ENCODE measurements around the gene SNAP23. TPM values are rescaled to one million over a fixed set of nuclear protein-coding genes. Genes with fewer than 3 reads are reported as not detected.
A peak's percentile ranks its signal among the peaks of the same experiment; 100 is the strongest.

The SNAP23 gene
- 100 to 1,000 TPM in 2 of 4 donors, 10 to 100 TPM in 2; 83.2 to 112 (median 104) TPM for polyA plus RNA-seq (ENCODE audit: insufficient read length in 4 of 4)

DNA sequence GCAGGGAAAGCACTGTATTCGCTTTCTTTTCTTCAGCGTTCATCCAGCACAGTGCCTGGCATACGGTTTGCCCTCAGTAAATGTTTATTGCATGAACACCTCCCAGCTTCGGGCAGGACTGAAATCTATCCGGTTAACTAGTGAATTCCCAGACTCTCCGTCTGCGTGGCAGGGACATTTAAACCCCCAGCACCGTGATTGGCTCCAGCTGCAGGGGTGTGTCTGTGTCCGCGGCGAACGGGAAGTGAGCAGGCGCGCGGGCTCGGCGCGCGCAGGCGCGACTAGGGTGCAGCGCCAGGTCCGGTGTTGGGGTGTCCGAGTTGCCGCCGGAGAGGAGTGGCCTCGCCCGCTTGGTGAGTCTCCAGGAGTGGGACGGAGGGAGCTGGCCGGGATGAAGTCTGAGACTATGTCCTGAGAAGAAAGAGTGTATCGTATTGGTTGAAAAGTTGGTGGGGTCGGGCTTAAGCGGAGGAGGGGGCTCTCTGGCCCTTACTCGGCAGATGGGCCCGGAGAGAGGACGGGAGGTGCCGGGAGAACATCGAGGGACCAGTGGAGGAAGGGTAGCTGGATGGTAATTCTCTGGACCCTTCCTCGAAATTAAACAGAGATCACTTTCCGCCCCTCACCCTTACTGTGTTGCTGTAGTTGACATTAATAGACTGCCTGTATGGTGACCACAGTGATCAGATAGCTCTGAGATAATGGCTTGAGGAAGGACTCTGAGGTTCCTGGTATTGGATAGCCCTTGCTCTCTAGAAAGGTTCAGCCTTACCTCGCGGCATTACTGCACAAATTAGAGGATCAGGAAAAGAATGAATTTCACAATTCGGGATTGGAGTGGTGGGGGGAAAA, at the start of gene SNAP23:
Gene SNAP23 (plus strand): TSS at position 274 of the 852 bp plus-strand sequence. CDS start 16,213 bp downstream, outside the sequence.
- DNase-seq (ENCODE audit: low read depth in 4 of 4, low spot score in 2 of 4) = peak; percentile 74 to 90 (median 82)

- DNase-seq (ENCODE audit: low read depth in 4 of 4, low spot score in 2 of 4) = no peak
Measured at GRCh38 chr15:42447599-42447998, 47.8 kb upstream of the SNAP23 start.

DNA sequence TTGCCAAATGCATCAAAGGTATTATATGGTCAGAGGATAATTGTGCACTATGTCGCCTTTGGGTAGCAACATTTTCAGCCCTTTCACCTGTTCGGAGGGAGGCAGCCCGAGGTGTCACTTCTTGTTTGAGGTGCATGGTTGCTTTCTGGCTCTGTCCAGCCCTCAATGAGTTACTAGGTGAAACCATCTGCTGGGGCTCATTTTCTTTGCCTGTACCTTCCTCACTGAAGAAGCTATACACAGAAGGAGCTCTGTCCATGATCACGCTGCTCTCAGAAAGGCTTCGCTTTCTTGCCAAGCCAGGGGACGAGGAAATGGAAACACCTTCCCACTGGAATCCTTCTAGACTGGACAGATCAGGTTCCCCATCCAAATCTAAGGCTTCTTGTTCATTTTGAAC, 47.2 kb upstream of the SNAP23 start:
- DNase-seq (ENCODE audit: low read depth in 4 of 4, low spot score in 2 of 4) = no peak

DNA sequence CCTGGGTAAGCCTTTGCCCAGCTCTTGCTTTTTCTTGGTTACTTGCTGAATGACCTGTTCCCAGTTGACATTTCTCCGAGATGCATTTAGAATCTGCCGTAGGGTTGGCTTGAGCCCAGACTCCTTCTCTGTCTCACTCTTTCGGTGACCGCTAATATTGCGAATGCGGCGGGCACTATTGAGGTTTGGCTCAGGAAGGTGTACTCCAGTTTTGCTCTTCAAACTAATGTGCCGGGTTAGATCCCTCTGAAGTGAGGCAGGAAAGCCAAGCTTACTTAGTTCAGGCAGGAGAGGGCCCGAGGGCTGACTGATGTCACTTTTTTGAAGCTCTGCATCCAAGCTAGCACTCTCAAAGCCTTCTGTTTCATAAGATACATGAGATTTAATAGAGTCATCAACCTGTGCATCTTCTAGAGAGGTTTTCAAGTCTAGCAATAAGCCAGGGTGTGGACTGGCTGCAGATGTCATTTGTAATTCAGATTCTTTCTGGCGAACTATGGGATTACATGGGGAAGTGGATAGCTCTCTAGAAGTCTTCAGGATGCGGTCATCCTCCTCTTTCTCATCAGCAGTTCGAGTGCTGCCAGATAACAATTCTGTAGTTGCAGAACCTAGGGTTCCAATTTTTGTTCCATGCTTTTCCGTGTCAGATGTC, 45.5 kb upstream of the SNAP23 start:
- DNase-seq (ENCODE audit: low read depth in 4 of 4, low spot score in 2 of 4) = no peak

DNA sequence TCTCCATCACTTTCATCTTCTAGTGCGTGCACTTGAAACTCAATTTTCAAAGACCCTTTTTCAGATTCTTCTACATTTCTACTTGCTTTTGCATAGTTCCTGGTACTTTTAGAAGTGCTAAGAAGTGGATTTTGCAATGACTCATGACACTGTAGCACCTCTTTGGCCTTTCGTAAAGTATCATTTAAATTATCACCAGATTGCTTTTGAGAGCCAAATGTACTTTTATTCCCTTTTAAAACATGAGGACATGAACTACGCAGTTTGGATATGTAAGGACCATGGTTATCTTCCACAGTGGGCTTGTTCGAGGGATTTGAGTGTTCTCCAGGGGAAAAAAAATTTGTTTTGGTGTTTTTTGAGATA, 45.0 kb upstream of the SNAP23 start:
- DNase-seq (ENCODE audit: low read depth in 4 of 4, low spot score in 2 of 4) = no peak

GRCh38 chr15:42453826-42454225, 41.6 kb upstream of the SNAP23 start:
- no peak for DNase-seq (ENCODE audit: low read depth in 4 of 4, low spot score in 2 of 4)

GRCh38 chr15:42456531-42456930, 38.9 kb upstream of the SNAP23 start:
- no peak for DNase-seq (ENCODE audit: low read depth in 4 of 4, low spot score in 2 of 4)

- no peak for DNase-seq (ENCODE audit: low read depth in 4 of 4, low spot score in 2 of 4)
Measured at GRCh38 chr15:42456971-42457370, 38.5 kb upstream of the SNAP23 start.

GRCh38 chr15:42457445-42458442, 37.7 kb upstream of the SNAP23 start:
- DNase-seq (ENCODE audit: low read depth in 4 of 4, low spot score in 2 of 4) = peak; percentile 65 to 88 (median 76)

DNA sequence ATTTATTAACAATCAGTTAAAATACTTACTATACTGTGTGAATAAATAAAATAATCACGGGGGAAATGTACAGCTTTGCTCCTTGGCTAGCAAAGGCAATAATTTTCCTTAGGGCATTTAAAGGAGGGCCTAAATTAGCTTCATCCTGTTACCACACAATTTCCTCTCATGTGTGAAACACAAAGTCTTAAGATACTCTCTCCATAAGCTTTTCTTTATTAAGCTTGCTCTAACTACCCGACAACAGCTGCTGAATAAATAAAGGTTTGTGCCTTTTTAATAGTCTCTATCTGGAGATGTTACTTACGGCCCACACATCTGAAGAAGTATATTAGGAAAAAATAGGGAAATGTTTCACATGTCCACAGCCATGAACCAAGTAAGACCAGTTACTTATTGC, 34.2 kb upstream of the SNAP23 start:
- no peak for DNase-seq (ENCODE audit: low read depth in 4 of 4, low spot score in 2 of 4)

GRCh38 chr15:42465520-42466259, 29.7 kb upstream of the SNAP23 start:
- no peak for DNase-seq (ENCODE audit: low read depth in 4 of 4, low spot score in 2 of 4)

- DNase-seq (ENCODE audit: low read depth in 4 of 4, low spot score in 2 of 4) = no peak
Measured at GRCh38 chr15:42471002-42471401, 24.4 kb upstream of the SNAP23 start.

DNA sequence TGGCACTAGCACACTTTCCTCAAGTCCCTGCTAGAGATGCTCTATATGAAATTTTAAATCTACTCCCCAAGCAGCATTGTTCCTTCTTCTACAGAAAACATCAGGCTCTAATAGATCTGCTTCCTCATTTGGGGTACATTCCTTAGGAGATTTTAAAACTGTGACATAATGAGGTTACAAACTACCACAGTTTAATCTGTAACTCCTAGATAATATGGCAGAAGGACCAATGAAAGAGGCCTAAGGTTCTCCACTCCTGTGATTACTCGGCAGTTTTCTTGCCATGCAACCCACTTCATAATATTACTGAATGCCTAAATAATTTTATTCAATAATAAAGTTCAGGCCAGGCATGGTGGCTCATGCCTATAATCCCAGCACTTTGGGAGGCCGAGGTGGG, 20.6 kb upstream of the SNAP23 start:
- DNase-seq (ENCODE audit: low read depth in 4 of 4, low spot score in 2 of 4) = no peak

- no peak for DNase-seq (ENCODE audit: low read depth in 4 of 4, low spot score in 2 of 4)
Measured at GRCh38 chr15:42482701-42483100, 12.7 kb upstream of the SNAP23 start.

DNA sequence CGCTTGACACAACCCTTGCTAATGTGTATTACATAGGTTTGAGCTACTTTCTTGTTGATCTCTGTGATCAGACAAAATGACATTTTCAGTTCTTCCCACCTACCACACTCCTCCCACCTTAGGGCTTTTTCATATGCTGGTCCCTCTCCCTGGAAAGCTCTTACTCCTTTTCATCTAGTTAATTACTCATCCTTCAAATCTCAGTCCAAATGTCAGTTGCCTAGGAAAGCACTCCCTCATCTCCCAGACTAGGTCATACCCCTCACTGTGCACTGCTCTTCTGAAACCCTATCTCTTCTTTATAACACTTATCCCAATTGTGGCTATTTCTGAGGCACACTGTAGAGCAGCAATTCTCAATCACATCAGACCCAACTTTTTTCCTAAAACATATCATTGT, 11.8 kb upstream of the SNAP23 start:
- DNase-seq (ENCODE audit: low read depth in 4 of 4, low spot score in 2 of 4) = no peak

GRCh38 chr15:42490291-42490670, 5.2 kb upstream of the SNAP23 start:
- DNase-seq (ENCODE audit: low read depth in 4 of 4, low spot score in 2 of 4) = peak in 1 of 4 donors; percentile 39

DNA sequence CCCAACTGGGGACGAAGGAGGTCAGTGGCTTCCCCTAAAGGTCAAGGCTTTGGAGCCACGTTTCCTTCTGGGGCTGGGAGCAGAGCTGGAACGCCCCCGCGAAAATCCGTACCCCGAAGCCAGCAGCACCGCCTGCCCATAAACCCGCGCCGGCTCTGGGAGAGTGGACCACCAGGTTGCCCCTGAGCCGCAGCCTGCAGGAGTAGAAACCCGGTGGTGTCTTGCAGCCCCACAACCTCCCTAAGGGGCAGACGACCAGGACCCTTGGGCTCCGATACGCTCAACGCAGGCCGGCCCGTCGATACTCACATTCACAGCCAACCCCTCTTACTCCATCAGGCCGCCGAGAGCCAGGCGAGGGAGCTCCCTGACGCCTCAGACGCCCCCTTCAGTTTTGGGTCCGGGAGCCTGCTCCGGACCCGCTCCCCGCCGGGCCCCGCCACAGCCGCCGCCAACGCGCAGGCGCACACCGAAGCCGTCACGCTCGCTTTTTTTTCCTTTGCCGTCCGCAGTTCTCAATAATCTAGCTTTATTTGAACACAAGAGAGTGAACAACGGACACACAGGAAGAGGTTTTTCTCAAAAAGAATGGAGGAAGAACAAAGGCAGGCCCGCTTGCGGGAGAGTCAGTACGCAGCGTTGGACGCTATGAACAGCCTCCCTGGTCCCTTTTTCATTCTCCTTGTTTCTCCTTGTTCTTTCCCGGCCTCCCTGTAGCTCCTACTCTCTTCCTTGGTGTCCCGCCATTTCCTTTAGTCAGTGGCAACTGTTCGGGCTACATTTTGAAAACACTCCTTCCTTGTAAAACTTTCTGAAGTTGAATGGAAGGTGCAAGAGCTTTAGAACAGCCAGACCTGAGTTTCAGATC, 4.5 kb upstream of the SNAP23 start, which contains the start of gene ZNF106:
Gene ZNF106 (minus strand): TSS at position 471 of the 868 bp plus-strand sequence. CDS start 18,852 bp downstream, outside the sequence.
- peak; percentile 77 to 90 (median 84) for DNase-seq (ENCODE audit: low read depth in 4 of 4, low spot score in 2 of 4)

DNA sequence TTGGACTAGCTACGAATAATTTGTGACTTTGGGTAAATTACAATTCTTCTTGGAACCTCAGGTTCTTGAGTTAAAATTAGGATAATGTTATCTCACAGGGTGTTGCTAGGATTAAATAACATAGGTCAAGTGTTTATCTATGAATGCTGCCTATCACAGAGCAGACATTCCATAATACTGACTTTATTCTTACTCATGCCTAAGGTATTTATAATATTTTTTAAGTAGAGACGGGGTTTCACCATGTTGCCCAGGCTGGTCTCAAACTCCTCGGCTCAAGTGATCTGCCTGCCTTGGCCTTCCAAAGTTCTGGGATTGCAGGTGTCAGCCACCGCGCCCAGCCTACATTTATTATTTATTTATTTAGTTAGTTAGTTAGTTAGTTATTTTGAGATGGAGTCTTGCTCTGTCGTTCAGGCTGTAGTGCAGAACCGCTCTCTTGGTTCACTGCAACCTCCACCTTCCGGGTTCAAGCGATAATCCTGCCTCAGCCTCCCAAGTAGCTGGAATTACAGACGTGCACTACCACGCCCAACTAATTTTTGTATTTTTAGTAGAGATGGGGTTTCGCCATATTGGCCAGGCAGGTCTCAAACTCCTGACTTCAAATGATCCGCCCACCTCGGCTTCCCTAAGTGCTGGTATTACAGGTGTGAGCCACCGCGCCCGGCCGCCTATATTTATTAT, 3.8 kb upstream of the SNAP23 start:
- DNase-seq (ENCODE audit: low read depth in 4 of 4, low spot score in 2 of 4) = no peak
